Measurements from ENCODE around the gene GNA14. TPM values are rescaled to one million over a fixed set of nuclear protein-coding genes. Genes with fewer than 3 reads are reported as not detected.
"Not testable (repeated sequence)": the region's sequence is repeated elsewhere in the genome, so short reads cannot be mapped to it uniquely, and the experiment has no call there.

The GNA14 gene
- polyA plus RNA-seq, 3 donors: 0.04 TPM; not detected in 2

DNA sequence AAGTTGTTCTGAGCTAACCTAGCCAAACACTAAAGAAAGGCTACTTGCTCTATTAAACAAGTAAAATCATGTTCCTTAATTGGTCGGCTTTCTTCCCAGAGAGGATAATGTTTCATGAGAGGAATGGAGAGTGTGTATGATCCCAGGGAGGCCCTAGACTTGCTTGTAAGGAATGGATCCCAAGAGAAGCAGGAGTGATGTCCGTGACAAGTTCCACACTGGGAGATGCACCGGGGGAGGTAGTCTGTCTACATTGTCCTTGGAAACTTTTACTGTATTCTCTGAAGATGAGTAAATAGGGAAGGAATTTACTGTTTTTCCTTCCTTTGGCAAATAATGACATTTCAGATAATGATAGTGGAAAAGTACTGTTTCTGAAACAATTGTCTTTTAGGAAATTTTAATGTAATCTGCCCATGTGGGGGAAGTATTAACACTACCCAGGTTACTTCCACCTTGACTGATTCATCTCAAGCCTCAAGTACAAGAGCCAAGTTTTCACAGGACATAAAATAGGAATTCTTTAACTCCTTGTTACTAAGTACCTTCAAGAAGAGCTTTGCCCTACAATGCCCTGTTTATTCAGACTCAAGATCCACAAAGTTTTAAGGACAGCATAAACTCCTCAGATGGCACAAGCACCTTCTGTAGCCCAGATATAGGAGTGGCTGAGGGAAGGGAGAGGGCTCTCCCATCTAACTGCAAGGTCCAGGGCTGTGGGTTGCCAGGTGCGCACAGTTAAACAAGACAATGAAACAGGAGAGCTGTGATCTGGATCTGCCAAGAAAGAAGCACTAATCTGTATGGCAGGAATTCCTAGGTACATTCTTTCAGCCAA is 152.1 kb downstream of the GNA14 start:
- H3K9me3 Mint-ChIP-seq: peaks cover 0 to 8% (median 2%) of the 10 kb centered on the region in 7 donors
- TF ChIP-seq CTCF (IDR thresholded peaks at IDR 0.05): no peak
- Histone ChIP-seq H3K4me2 (replicated peaks; ENCODE audit: extremely low read depth, low read length, poor library complexity, severe bottlenecking) (no peak overlapping the region), H2AFZ (ENCODE audit: insufficient read depth, low read depth, low read length, poor library complexity, severe bottlenecking) (no peak overlapping the region), H4K20me1 (ENCODE audit: insufficient read depth, low read length) (no peaks in the 10 kb centered on the region), H3K9ac (ENCODE audit: insufficient read depth, low read length, poor library complexity, severe bottlenecking) (no peak overlapping the region), H3K4me3 (replicated peaks in 1 of 3; ENCODE audit: low read depth in 2 of 3, low read length in 3 of 3) (no peak overlapping the region), H3K27ac (ENCODE audit: low read depth in 1 of 2, low read length in 2 of 2) (no peak overlapping the region), H3K4me1 (ENCODE audit: control insufficient read depth in 1 of 2, insufficient read depth in 2 of 2, low read length in 2 of 2) (no peaks in the 10 kb centered on the region), H3K36me3 (replicated peaks in 1 of 2; ENCODE audit: control insufficient read depth in 1 of 2, insufficient read depth in 2 of 2, low read length in 2 of 2) (no peaks in the 10 kb centered on the region), H3K27me3 (ENCODE audit: control insufficient read depth in 2 of 2, insufficient read depth in 2 of 2, low read length in 2 of 2) (no peaks in the 10 kb centered on the region), H3K9me3 (replicated peaks in 1 of 2; ENCODE audit: control insufficient read depth in 1 of 2, insufficient read depth in 1 of 2, low read length in 2 of 2) (peaks cover 0 to 1% of the 10 kb centered on the region in 2 donors), H3K79me2 (ENCODE audit: insufficient read depth, low read length) (no peaks in the 10 kb centered on the region)
- no peaks in the 10 kb centered on the region for H3K36me3 Mint-ChIP-seq
- no peak overlapping the region for H3K27ac Mint-ChIP-seq
- 100% methylated on average over 1 of the region's 4 CpGs for WGBS (ENCODE audit: insufficient coverage)
- intact Hi-C loops (cut with micrococcal nuclease): no loop called here
- no peak overlapping the region for H3K4me3 Mint-ChIP-seq
- no peaks in the 10 kb centered on the region for H3K4me1 Mint-ChIP-seq
- no peak for DNase-seq
- peaks cover 0 to 2% (median 0%) of the 10 kb centered on the region in 3 donors for H3K27me3 Mint-ChIP-seq (ENCODE audit: low read depth in 3 of 3)

- 99% methylated on average over 15 of the region's 18 CpGs for WGBS (ENCODE audit: insufficient coverage)
Observed at GRCh38 chr9:77490279-77490678, 157.8 kb downstream of the GNA14 start.

GRCh38 chr9:77489405-77490163 is 158.5 kb downstream of the GNA14 start:
- Histone ChIP-seq H3K4me3 (replicated peaks in 1 of 3; ENCODE audit: low read depth in 2 of 3, low read length in 3 of 3) (peak overlapping the region in 2 of 3 experiments; percentile 17 to 59), H2AFZ (ENCODE audit: insufficient read depth, low read depth, low read length, poor library complexity, severe bottlenecking) (peak overlapping the region; percentile 65), H3K4me2 (replicated peaks; ENCODE audit: extremely low read depth, low read length, poor library complexity, severe bottlenecking) (peak overlapping the region; percentile 53)
- H3K27ac ChIP-seq (ENCODE audit: low read depth in 1 of 2, low read length in 2 of 2); H3K36me3 ChIP-seq (replicated peaks in 1 of 2; ENCODE audit: control insufficient read depth in 1 of 2, insufficient read depth in 2 of 2, low read length in 2 of 2); DNase-seq; H3K79me2 ChIP-seq (ENCODE audit: insufficient read depth, low read length); H3K36me3 Mint-ChIP-seq; H3K9me3 ChIP-seq (replicated peaks in 1 of 2; ENCODE audit: control insufficient read depth in 1 of 2, insufficient read depth in 1 of 2, low read length in 2 of 2); H3K27me3 ChIP-seq (ENCODE audit: control insufficient read depth in 2 of 2, insufficient read depth in 2 of 2, low read length in 2 of 2); H3K27ac Mint-ChIP-seq; H3K27me3 Mint-ChIP-seq (ENCODE audit: low read depth in 3 of 3); H3K9ac ChIP-seq (ENCODE audit: insufficient read depth, low read length, poor library complexity, severe bottlenecking); H3K4me1 ChIP-seq (ENCODE audit: control insufficient read depth in 1 of 2, insufficient read depth in 2 of 2, low read length in 2 of 2); intact Hi-C loops (cut with micrococcal nuclease); H4K20me1 ChIP-seq (ENCODE audit: insufficient read depth, low read length): not testable (repeated sequence)
- H3K4me1 Mint-ChIP-seq: peaks cover 15% of the 10 kb centered on the region
- WGBS (ENCODE audit: insufficient coverage): 20% methylated on average over 9 of the region's 23 CpGs
- peak overlapping the region; percentile 73 to 92 for H3K4me3 Mint-ChIP-seq
- H3K9me3 Mint-ChIP-seq: peaks cover 12 to 30% (median 19%) of the 10 kb centered on the region in 7 donors

More at GRCh38 chr9:77490279-77490678, 157.8 kb downstream of the GNA14 start:
- H3K79me2 ChIP-seq (ENCODE audit: insufficient read depth, low read length); intact Hi-C loops (cut with micrococcal nuclease); H3K27ac ChIP-seq (ENCODE audit: low read depth in 1 of 2, low read length in 2 of 2); H4K20me1 ChIP-seq (ENCODE audit: insufficient read depth, low read length); H3K36me3 Mint-ChIP-seq; H3K36me3 ChIP-seq (replicated peaks in 1 of 2; ENCODE audit: control insufficient read depth in 1 of 2, insufficient read depth in 2 of 2, low read length in 2 of 2); H3K4me1 ChIP-seq (ENCODE audit: control insufficient read depth in 1 of 2, insufficient read depth in 2 of 2, low read length in 2 of 2); H3K4me2 ChIP-seq (replicated peaks; ENCODE audit: extremely low read depth, low read length, poor library complexity, severe bottlenecking); H3K27me3 Mint-ChIP-seq (ENCODE audit: low read depth in 3 of 3); H3K9me3 ChIP-seq (replicated peaks in 1 of 2; ENCODE audit: control insufficient read depth in 1 of 2, insufficient read depth in 1 of 2, low read length in 2 of 2); H2AFZ ChIP-seq (ENCODE audit: insufficient read depth, low read depth, low read length, poor library complexity, severe bottlenecking); DNase-seq; H3K4me3 ChIP-seq (replicated peaks in 1 of 3; ENCODE audit: low read depth in 2 of 3, low read length in 3 of 3); H3K27ac Mint-ChIP-seq; H3K27me3 ChIP-seq (ENCODE audit: control insufficient read depth in 2 of 2, insufficient read depth in 2 of 2, low read length in 2 of 2); H3K9ac ChIP-seq (ENCODE audit: insufficient read depth, low read length, poor library complexity, severe bottlenecking); H3K4me3 Mint-ChIP-seq: not testable (repeated sequence)
- Mint-ChIP-seq H3K9me3 (peaks cover 12 to 30% (median 19%) of the 10 kb centered on the region in 7 donors), H3K4me1 (peaks cover 15% of the 10 kb centered on the region)
